Neural cell (in vitro differentiated cells): ENCODE results near the gene ITGB5. TPM values are rescaled to one million over a fixed set of nuclear protein-coding genes. Genes with fewer than 3 reads are reported as not detected.

Experiments used
- H2AFZ ChIP-seq: fragments of 200-600, 300-800 bp; sonication (generic), shearing (Covaris generic); 2 replicates; pipeline ENCODE4 v1.6.0; 2014; ENCODE audit warnings: low read depth, mild to moderate bottlenecking, antibody characterized with exemption, low read length, moderate library complexity
- H3F3A ChIP-seq: fragments of 200-600 bp; shearing (Covaris generic); 2 replicates; pipeline ENCODE4 v1.6.1; 2016; ENCODE audit warnings: mild to moderate bottlenecking, moderate library complexity, mixed read lengths, antibody characterized with exemption, low read length; ENCODE audit not compliant: insufficient read depth, poor library complexity, severe bottlenecking
- H3K27ac ChIP-seq: fragments of 200-600, 300-800 bp; sonication (generic), shearing (Covaris generic); 2 replicates; pipeline ENCODE4 v1.5.1; 2014; ENCODE audit warnings: mild to moderate bottlenecking, low read length, moderate library complexity
- H3K27me3 ChIP-seq: fragments of 300-800, 200-600 bp; sonication (generic), shearing (Covaris generic); 2 replicates; pipeline ENCODE4 v1.6.0; 2014; ENCODE audit warnings: mild to moderate bottlenecking, low read depth, low read length, moderate library complexity; ENCODE audit not compliant: insufficient read depth
- H3K36me3 ChIP-seq: fragments of 300-800, 200-600 bp; sonication (generic), shearing (Covaris generic); 2 replicates; pipeline ENCODE4 v1.5.1; 2014; ENCODE audit warnings: mild to moderate bottlenecking, antibody characterized with exemption, low read length, moderate library complexity; ENCODE audit not compliant: insufficient read depth
- H3K4me2 ChIP-seq: fragments of 300-800, 200-600 bp; sonication (generic), shearing (Covaris generic); 2 replicates; pipeline ENCODE4 v1.6.0; 2014; ENCODE audit warnings: mild to moderate bottlenecking, low read length
- H3K4me3 ChIP-seq: fragments of 300-800, 200-600 bp; sonication (generic), shearing (Covaris generic); 2 replicates; pipeline ENCODE4 v1.5.1; 2014; ENCODE audit warnings: mild to moderate bottlenecking, low read length, moderate library complexity
- H3K79me2 ChIP-seq: fragments of 200-600 bp; shearing (Covaris generic); replicated peaks from 2 replicates; pipeline ENCODE4 v1.6.0; 2014; ENCODE audit warnings: mild to moderate bottlenecking, low read length, moderate library complexity; ENCODE audit not compliant: insufficient read depth
- H3K9ac ChIP-seq: fragments of 300-800, 200-600 bp; sonication (generic), shearing (Covaris generic); 2 replicates; pipeline ENCODE4 v1.6.1; 2016; ENCODE audit warnings: mild to moderate bottlenecking, low read length, mixed read lengths
- H3K9me2 ChIP-seq: fragments of 200-600 bp; shearing (Covaris generic); 2 replicates; pipeline ENCODE4 v1.6.1; 2016; ENCODE audit warnings: mild to moderate bottlenecking, low read length, mixed read lengths; ENCODE audit not compliant: insufficient read depth
- H3K9me3 ChIP-seq: fragments of 200-600, 300-800 bp; sonication (generic), shearing (Covaris generic); 2 replicates; pipeline ENCODE4 v1.6.1; 2016; ENCODE audit warnings: mild to moderate bottlenecking, mixed run types, low read length, moderate library complexity, mixed read lengths
- H4K20me1 ChIP-seq: fragments of 200-600 bp; shearing (Covaris generic); 2 replicates; pipeline ENCODE4 v1.6.1; 2016; ENCODE audit warnings: mild to moderate bottlenecking, mixed run types; ENCODE audit not compliant: insufficient read depth
- EP300 ChIP-seq: fragments of 450-650 bp; conservative IDR thresholded peaks from 2 replicates; pipeline ENCODE4 v1.6.1; 2014; ENCODE audit warnings: antibody characterized with exemption, mild to moderate bottlenecking, moderate library complexity; ENCODE audit not compliant: poor library complexity, severe bottlenecking
- EZH2 ChIP-seq: fragments of 200-600, 300-800 bp; shearing (Covaris generic), sonication (generic); IDR thresholded peaks from 2 replicates; pipeline ENCODE4 v1.6.1; 2014; ENCODE audit warnings: antibody characterized with exemption, low read length, borderline replicate concordance, mild to moderate bottlenecking; ENCODE audit not compliant: insufficient read depth, poor library complexity, severe bottlenecking
- MXI1 ChIP-seq: fragments of 450-650 bp; conservative IDR thresholded peaks from 2 replicates; pipeline ENCODE4 v1.6.1; 2014; ENCODE audit warnings: antibody characterized with exemption, mild to moderate bottlenecking; ENCODE audit not compliant: poor library complexity, severe bottlenecking
- POLR2AphosphoS5 ChIP-seq: IDR thresholded peaks from 2 replicates; pipeline ENCODE4 v1.6.1; 2012
- RAD21 ChIP-seq: fragments of 450-650 bp; conservative IDR thresholded peaks from 2 replicates; pipeline ENCODE4 v1.6.1; 2014; ENCODE audit warnings: antibody characterized with exemption, mild to moderate bottlenecking, moderate library complexity
- REST ChIP-seq: IDR thresholded peaks from 2 replicates; pipeline ENCODE4 v1.6.1; 2012; ENCODE audit warnings: borderline replicate concordance
- SMC3 ChIP-seq: fragments of 450-650 bp; conservative IDR thresholded peaks from 2 replicates; pipeline ENCODE4 v1.6.1; 2014; ENCODE audit warnings: antibody characterized with exemption, mild to moderate bottlenecking, moderate library complexity; ENCODE audit not compliant: poor library complexity
- TAF1 ChIP-seq: IDR thresholded peaks from 2 replicates; pipeline ENCODE4 v1.6.1; 2012; ENCODE audit warnings: low read depth
- polyA plus RNA-seq: library from polyadenylated mRNA; depleted of rRNA; stranded (reverse); fragments of >200 nt; gene quantifications from 2 replicates; pipeline ENCODE4 v1.2.3, GENCODE V29; 2014
- TF ChIP-seq, protein P1 (sequence below): fragments of 450-650 bp; IDR thresholded peaks from 2 replicates; pipeline ENCODE4 v1.5.1; 2014; ENCODE audit warnings: antibody characterized with exemption, mild to moderate bottlenecking, moderate library complexity; ENCODE audit not compliant: poor library complexity, severe bottlenecking

ITGB5 gene
- polyA plus RNA-seq, 1 donor from 2014 or later = 1.2 TPM

DNA sequence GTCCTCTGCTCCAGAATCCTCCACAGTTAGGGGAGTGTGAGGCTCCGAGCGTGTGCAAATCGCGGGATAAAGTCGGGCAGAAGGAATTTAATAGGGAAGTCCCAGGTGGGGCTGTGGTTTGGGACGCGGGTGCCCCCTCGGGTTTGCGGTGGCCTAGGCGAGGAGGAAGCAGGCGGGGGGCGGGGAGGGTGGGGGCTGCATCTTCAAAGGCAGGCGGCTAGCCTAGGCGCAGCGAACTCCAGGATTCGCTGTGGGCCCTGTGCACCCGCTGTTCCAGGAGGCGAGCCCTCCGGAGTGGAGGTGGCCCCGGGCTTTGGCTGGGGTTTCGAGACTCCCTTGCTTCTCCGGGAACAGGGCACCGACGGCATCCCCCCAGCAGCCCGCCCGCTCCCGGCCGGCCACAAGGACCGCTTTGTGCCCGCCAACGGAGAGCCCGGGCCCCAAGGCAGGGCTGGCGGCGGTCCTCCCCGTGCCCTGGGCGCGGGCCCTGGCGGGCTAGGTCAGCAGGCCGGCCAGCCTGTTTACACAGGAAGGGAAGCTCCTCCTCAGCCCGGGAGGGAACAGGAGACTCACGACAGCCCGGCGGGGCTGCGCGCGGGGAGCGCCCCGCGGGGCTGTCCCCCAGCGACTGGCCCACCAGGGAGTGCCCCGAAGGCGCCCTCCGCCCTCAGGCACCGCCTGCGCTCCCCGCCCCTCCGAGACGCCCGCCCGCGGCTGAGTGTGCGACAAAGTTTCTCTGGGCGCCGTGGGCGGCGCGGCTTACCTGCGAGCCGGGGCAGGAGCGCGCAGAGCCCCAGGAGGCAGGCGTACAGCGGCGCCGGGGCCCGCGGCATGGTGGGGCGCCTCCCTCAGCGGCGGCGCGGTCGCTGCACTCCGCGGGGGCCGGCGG, 753 bp downstream of the ITGB5 start:
- Histone ChIP-seq H2AFZ (no peak overlapping the region), H3K27ac (no peak overlapping the region), H3K27me3 (peaks cover 59% of the 10 kb centered on the region), H3K9me3 (no peaks in the 10 kb centered on the region), H3K79me2 (no peaks in the 10 kb centered on the region), H3K9me2 (no peaks in the 10 kb centered on the region), H3K36me3 (no peaks in the 10 kb centered on the region), H3K9ac (no peak overlapping the region), H3F3A (no peaks in the 10 kb centered on the region), H3K4me2 (no peak overlapping the region), H3K4me3 (peak overlapping the region; percentile 63), H4K20me1 (no peaks in the 10 kb centered on the region)
- TF ChIP-seq, protein P1, sequence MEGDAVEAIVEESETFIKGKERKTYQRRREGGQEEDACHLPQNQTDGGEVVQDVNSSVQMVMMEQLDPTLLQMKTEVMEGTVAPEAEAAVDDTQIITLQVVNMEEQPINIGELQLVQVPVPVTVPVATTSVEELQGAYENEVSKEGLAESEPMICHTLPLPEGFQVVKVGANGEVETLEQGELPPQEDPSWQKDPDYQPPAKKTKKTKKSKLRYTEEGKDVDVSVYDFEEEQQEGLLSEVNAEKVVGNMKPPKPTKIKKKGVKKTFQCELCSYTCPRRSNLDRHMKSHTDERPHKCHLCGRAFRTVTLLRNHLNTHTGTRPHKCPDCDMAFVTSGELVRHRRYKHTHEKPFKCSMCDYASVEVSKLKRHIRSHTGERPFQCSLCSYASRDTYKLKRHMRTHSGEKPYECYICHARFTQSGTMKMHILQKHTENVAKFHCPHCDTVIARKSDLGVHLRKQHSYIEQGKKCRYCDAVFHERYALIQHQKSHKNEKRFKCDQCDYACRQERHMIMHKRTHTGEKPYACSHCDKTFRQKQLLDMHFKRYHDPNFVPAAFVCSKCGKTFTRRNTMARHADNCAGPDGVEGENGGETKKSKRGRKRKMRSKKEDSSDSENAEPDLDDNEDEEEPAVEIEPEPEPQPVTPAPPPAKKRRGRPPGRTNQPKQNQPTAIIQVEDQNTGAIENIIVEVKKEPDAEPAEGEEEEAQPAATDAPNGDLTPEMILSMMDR = no peak

DNA sequence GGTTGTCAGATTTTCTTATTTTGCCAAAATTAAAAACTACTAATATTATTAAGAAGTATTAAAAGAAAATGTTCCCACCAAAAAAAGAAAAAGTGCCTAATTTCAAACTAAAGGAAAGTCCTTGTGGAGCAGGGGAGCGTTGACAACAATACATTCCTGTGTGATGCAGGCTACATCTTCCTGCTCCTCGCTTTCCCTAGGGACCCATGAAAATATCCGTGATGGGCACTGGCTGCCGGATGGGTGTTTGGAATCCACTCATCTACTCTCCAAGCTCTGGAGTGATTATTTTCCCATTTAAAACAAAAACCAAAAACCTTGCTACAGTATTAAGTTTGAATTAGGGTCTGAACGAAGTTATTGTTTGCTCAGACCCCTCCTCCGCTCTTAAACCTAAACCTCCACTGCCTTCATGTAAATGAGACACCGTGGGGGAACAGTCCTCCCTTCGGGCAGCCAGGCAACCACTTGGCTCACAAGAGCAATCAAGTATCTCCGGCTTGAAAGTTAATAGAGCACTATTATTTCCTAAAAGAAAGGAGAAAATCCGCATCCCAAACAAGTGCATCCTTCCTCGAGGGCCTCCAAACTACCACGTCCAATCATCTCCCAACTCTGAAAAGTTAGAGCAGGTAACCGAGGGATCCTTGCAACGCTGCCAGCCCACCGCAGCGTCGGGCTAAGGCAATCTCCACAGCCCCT, 1.5 kb downstream of the ITGB5 start:
- Histone ChIP-seq H3K79me2 (no peaks in the 10 kb centered on the region), H3K27ac (no peak overlapping the region), H3K4me2 (no peak overlapping the region), H4K20me1 (no peaks in the 10 kb centered on the region), H3K9me3 (no peaks in the 10 kb centered on the region), H3K4me3 (peak overlapping the region; percentile 63), H3K9ac (no peak overlapping the region), H3F3A (no peaks in the 10 kb centered on the region), H3K9me2 (no peaks in the 10 kb centered on the region), H2AFZ (no peak overlapping the region), H3K36me3 (no peaks in the 10 kb centered on the region), H3K27me3 (peaks cover 59% of the 10 kb centered on the region)
- TF ChIP-seq SMC3 = no peak
- no peak for TF ChIP-seq RAD21
- TF ChIP-seq EZH2 = no peak
- no peak for TF ChIP-seq POLR2AphosphoS5
- TF ChIP-seq MXI1 = no peak
- TF ChIP-seq EP300 = no peak
- TF ChIP-seq REST = no peak
- no peak for TF ChIP-seq TAF1
- TF ChIP-seq, protein P1 = no peak
